H1 (cell line): Measurements from ENCODE around the gene TMEM18. TPM values are rescaled to one million over a fixed set of nuclear protein-coding genes. Genes with fewer than 3 reads are reported as not detected.
"Not testable (repeated sequence)": the region's sequence is repeated elsewhere in the genome, so short reads cannot be mapped to it uniquely, and the experiment has no call there.

Source experiments
- CTCF ChIA-PET: fragments of 300-600 bp; sonication (Branson Sonifier 250); formaldehyde crosslinking; loops from one replicate; lab custom pipeline; 2021; ENCODE audit not compliant: partially characterized antibody; lab: Charles Lee
- POLR2A ChIA-PET: fragments of 300-600 bp; sonication (Branson Sonifier 250); formaldehyde crosslinking; loops from one replicate; lab custom pipeline; 2021; ENCODE audit warnings: inconsistent platforms; ENCODE audit not compliant: partially characterized antibody; lab: Charles Lee
- DNase-seq, 2 experiments: peaks; one replicate each; pipeline versions ENCODE4 v3.0.0 to v3.0.0-alpha.2; 2010 to 2022; ENCODE audit warnings: low spot score in 2 of 2, low read depth in 1 of 2, mixed read lengths in 1 of 2
- FAIRE-seq: peaks from 2 replicates; lab custom pipeline; 2011; peaks lifted over from hg19 to GRCh38; lab: Jason Lieb, UNC
- H2AFZ ChIP-seq: 2 replicates; pipeline ENCODE4 v1.8.1; 2012; ENCODE audit warnings: low read length, inconsistent platforms
- H2AK5ac ChIP-seq: 2 replicates; pipeline ENCODE4 v1.6.1; 2013; ENCODE audit warnings: low read depth, low read length
- H2BK120ac ChIP-seq: replicated peaks from 2 replicates; pipeline ENCODE3; 2013; ENCODE audit warnings: low read depth, low read length, inconsistent platforms
- H2BK12ac ChIP-seq: 2 replicates; pipeline ENCODE4 v1.6.1; 2013; ENCODE audit warnings: low read depth, low read length
- H2BK15ac ChIP-seq: 2 replicates; pipeline ENCODE4 v1.6.1; 2013; ENCODE audit warnings: low read length
- H2BK20ac ChIP-seq: 2 replicates; pipeline ENCODE4 v1.6.1; 2013; ENCODE audit warnings: low read length
- H2BK5ac ChIP-seq: 2 replicates; pipeline ENCODE4 v1.6.1; 2013; ENCODE audit warnings: low read depth, low read length
- H3K14ac ChIP-seq: 2 replicates; pipeline ENCODE4 v1.6.1; 2013; ENCODE audit warnings: inconsistent platforms; ENCODE audit not compliant: insufficient read length
- H3K18ac ChIP-seq: 2 replicates; pipeline ENCODE4 v1.6.1; 2013; ENCODE audit warnings: low read length; ENCODE audit errors: extremely low read depth
- H3K23ac ChIP-seq: 2 replicates; pipeline ENCODE4 v1.6.1; 2013; ENCODE audit warnings: inconsistent platforms; ENCODE audit not compliant: insufficient read length
- H3K23me2 ChIP-seq: 2 replicates; pipeline ENCODE4 v1.6.1; 2013; ENCODE audit warnings: low read depth, low read length
- H3K27ac ChIP-seq: 2 replicates; pipeline ENCODE4 v1.6.1; 2011; ENCODE audit warnings: low read depth, low read length, inconsistent platforms
- H3K27me3 ChIP-seq, 4 experiments: replicated peaks in 1 of 4; 1 replicate in 1 of 4; 2 replicates in 3 of 4; pipeline versions ENCODE4 v1.6.1 to v1.8.1; 2011 to 2013; ENCODE audit warnings: low read length in 3 of 4, mild to moderate bottlenecking in 3 of 4, inconsistent platforms in 2 of 4, mixed read lengths in 2 of 4, moderate library complexity in 1 of 4; ENCODE audit not compliant: control insufficient read depth in 3 of 4, insufficient read depth in 3 of 4; ENCODE audit errors: extremely low read depth in 1 of 4
- H3K36me3 ChIP-seq, 4 experiments: 2 replicates each; pipeline versions ENCODE4 v1.6.1 to v1.8.1; 2011 to 2013; ENCODE audit warnings: mild to moderate bottlenecking in 4 of 4, low read length in 3 of 4, moderate library complexity in 2 of 4, control low read depth in 1 of 4, inconsistent platforms in 1 of 4; ENCODE audit not compliant: insufficient read depth in 4 of 4, control insufficient read depth in 2 of 4
- H3K4ac ChIP-seq: replicated peaks from 2 replicates; pipeline ENCODE3; 2013; ENCODE audit warnings: low read length, low read depth, mixed read lengths, inconsistent platforms; ENCODE audit not compliant: insufficient read length
- H3K4me1 ChIP-seq, 4 experiments: replicated peaks in 1 of 4; 1 replicate in 1 of 4; 2 replicates in 3 of 4; pipeline versions ENCODE4 v1.6.1 to v1.8.1; 2011 to 2013; ENCODE audit warnings: low read length in 3 of 4, inconsistent platforms in 2 of 4, mixed read lengths in 1 of 4; ENCODE audit not compliant: insufficient read depth in 4 of 4, control insufficient read depth in 3 of 4
- H3K4me2 ChIP-seq, 2 experiments: 2 replicates each; pipeline versions ENCODE4 v1.6.1 to v1.8.1; 2011 to 2013; ENCODE audit warnings: low read depth in 2 of 2, low read length in 2 of 2, control low read depth in 1 of 2, inconsistent platforms in 1 of 2, mild to moderate bottlenecking in 1 of 2; ENCODE audit not compliant: insufficient read depth in 1 of 2
- H3K4me3 ChIP-seq, 4 experiments: fragments of 200-600, 300-600 bp in 1 of 4; sonication (generic), shearing (Covaris generic), sonication (Bioruptor Twin) in 1 of 4; 2 replicates each; pipeline versions ENCODE4 v1.5.1 to v1.8.1; 2011 to 2016; ENCODE audit warnings: low read length in 4 of 4, low read depth in 3 of 4, control low read depth in 2 of 4, inconsistent platforms in 2 of 4, mild to moderate bottlenecking in 2 of 4, mixed read lengths in 1 of 4, moderate library complexity in 1 of 4; ENCODE audit not compliant: insufficient read depth in 2 of 4; ENCODE audit errors: extremely low read depth in 1 of 4
- H3K56ac ChIP-seq: replicated peaks from 2 replicates; pipeline ENCODE3; 2013; ENCODE audit warnings: low read depth, mild to moderate bottlenecking, mixed read lengths, low read length, inconsistent platforms; ENCODE audit not compliant: insufficient read length
- H3K79me1 ChIP-seq: 2 replicates; pipeline ENCODE4 v1.6.1; 2013; ENCODE audit warnings: low read depth, low read length, control low read depth
- H3K79me2 ChIP-seq, 2 experiments: 2 replicates each; pipeline versions ENCODE4 v1.6.1 to v1.8.1; 2012 to 2013; ENCODE audit warnings: low read length in 2 of 2, mild to moderate bottlenecking in 2 of 2, inconsistent platforms in 1 of 2; ENCODE audit not compliant: insufficient read depth in 2 of 2, control insufficient read depth in 1 of 2
- H3K9ac ChIP-seq, 4 experiments: replicated peaks in 1 of 4; 1 replicate in 1 of 4; 2 replicates in 3 of 4; pipeline versions ENCODE4 v1.6.1 to v1.8.1; 2011 to 2013; ENCODE audit warnings: low read depth in 3 of 4, low read length in 3 of 4, control low read depth in 2 of 4, mild to moderate bottlenecking in 2 of 4, moderate library complexity in 2 of 4, inconsistent platforms in 1 of 4; ENCODE audit errors: extremely low read depth in 1 of 4
- H3K9me3 ChIP-seq, 2 experiments: 2 replicates each; pipeline versions ENCODE4 v1.6.1 to v1.8.1; 2012 to 2013; ENCODE audit warnings: mild to moderate bottlenecking in 2 of 2, moderate library complexity in 2 of 2, control low read depth in 1 of 2, inconsistent platforms in 1 of 2, low read depth in 1 of 2, low read length in 1 of 2, mixed read lengths in 1 of 2; ENCODE audit not compliant: insufficient read depth in 2 of 2
- H4K20me1 ChIP-seq, 2 experiments: replicated peaks in 1 of 2; 2 replicates each; pipeline versions ENCODE3 to v1.8.1; 2011 to 2013; ENCODE audit warnings: inconsistent platforms in 2 of 2, low read length in 2 of 2, mild to moderate bottlenecking in 1 of 2; ENCODE audit not compliant: insufficient read depth in 2 of 2, control insufficient read depth in 1 of 2
- H4K5ac ChIP-seq: 2 replicates; pipeline ENCODE4 v1.6.1; 2013; ENCODE audit warnings: low read length, low read depth, mixed read lengths, inconsistent platforms; ENCODE audit not compliant: insufficient read length
- H4K8ac ChIP-seq: 2 replicates; pipeline ENCODE4 v1.8.0; 2013; ENCODE audit warnings: mild to moderate bottlenecking, moderate library complexity, low read length, inconsistent platforms; ENCODE audit not compliant: insufficient read depth; ENCODE audit errors: extremely low read depth
- H4K91ac ChIP-seq: replicated peaks from 2 replicates; pipeline ENCODE3; 2013; ENCODE audit warnings: low read length, mixed read lengths, inconsistent platforms; ENCODE audit not compliant: insufficient read length
- CTBP2 ChIP-seq: IDR thresholded peaks from 2 replicates; pipeline ENCODE4 v1.7.0; 2011; ENCODE audit warnings: borderline replicate concordance, mild to moderate bottlenecking, moderate library complexity, mixed read lengths, low read length; ENCODE audit not compliant: insufficient read depth, insufficient read length
- GABPA ChIP-seq: IDR thresholded peaks from 2 replicates; pipeline ENCODE4 v1.6.1; 2011; ENCODE audit warnings: mild to moderate bottlenecking, low read length, moderate library complexity, borderline replicate concordance; ENCODE audit not compliant: insufficient read depth
- MAFK ChIP-seq: IDR thresholded peaks from 2 replicates; pipeline ENCODE4 v1.6.1; 2012; ENCODE audit warnings: low read depth, mild to moderate bottlenecking, improper control_type of control experiment, low read length
- TCF12 ChIP-seq: IDR thresholded peaks from 2 replicates; pipeline ENCODE4 v1.6.1; 2011; ENCODE audit warnings: low read depth, mild to moderate bottlenecking, low read length
- WGBS, 2 experiments: shearing (Covaris generic) in 1 of 2; methylation state at CpG; one replicate each; pipeline versions ENCODE4 v1.1.6 to v1.1.7; 2013 to 2015; ENCODE audit warnings: low lambda C conversion rate in 2 of 2, mixed read lengths in 2 of 2, inconsistent platforms in 1 of 2, low coverage in 1 of 2, missing lambda C conversion rate in 1 of 2; ENCODE audit not compliant: insufficient replicate concordance in 2 of 2, insufficient coverage in 1 of 2, insufficient read length in 1 of 2; ENCODE audit errors: extremely low coverage in 1 of 2, missing lambda C conversion rate in 1 of 2; 5-methylcytosine and 5-hydroxymethylcytosine counted together
- polyA plus RNA-seq, 7 experiments: library from polyadenylated mRNA; depleted of rRNA in 3 of 7; stranded (reverse) in 5 of 7; unstranded in 2 of 7; fragments of >200 nt in 5 of 7; fragments of 200-250 nt in 2 of 7; gene quantifications; 1 replicate in 5 of 7; 2 replicates in 1 of 7; 4 replicates in 1 of 7; pipeline versions ENCODE4 v1.2.1 to v1.2.3, GENCODE V29; 2011 to 2013; ENCODE audit warnings: missing spikeins in 2 of 7, mixed read lengths in 2 of 7
- total RNA-seq: library from RNA; stranded (reverse); fragmentation: NEBNext Ultra II Directional; extraction: Animal tissue kit (Norgen Biotek cat#: 25700); gene quantifications from 2 replicates; pipeline ENCODE4 v1.2.1, GENCODE V29; 2021

Gene TMEM18
- total and polyA plus RNA-seq, 2 of the 8 experiments (the other 6 are each of a cell fraction or from before 2014, with no cell fraction given): 22.4 to 27.1 TPM

- TF ChIP-seq CTBP2: no peak
- no peak for TF ChIP-seq GABPA
- no peak for TF ChIP-seq MAFK
- TF ChIP-seq TCF12: no peak
Observed at GRCh38 chr2:705971-706511, 28.8 kb upstream of the TMEM18 start (continued).

- DNase-seq, H3K4me3 ChIP-seq, H3K4me1 ChIP-seq, H3K27ac ChIP-seq, H3K56ac ChIP-seq, H2AFZ ChIP-seq, H3K18ac ChIP-seq, H3K36me3 ChIP-seq, H3K4ac ChIP-seq, H2BK15ac ChIP-seq, H3K79me2 ChIP-seq, H4K20me1 ChIP-seq, CTCF ChIA-PET, H3K4me2 ChIP-seq, H2BK5ac ChIP-seq, H2BK120ac ChIP-seq, H2BK20ac ChIP-seq, POLR2A ChIA-PET, H3K23ac ChIP-seq, H3K79me1 ChIP-seq, H2AK5ac ChIP-seq, H4K91ac ChIP-seq, FAIRE-seq, H2BK12ac ChIP-seq, H3K9ac ChIP-seq, H4K5ac ChIP-seq, H3K23me2 ChIP-seq, H4K8ac ChIP-seq, H3K9me3 ChIP-seq, H3K27me3 ChIP-seq, H3K14ac ChIP-seq: not testable (repeated sequence)
- WGBS, 2 experiments: 83% methylated on average over 8 of the region's 8 CpGs; no CpG with 5 or more reads in 1 of the 2 experiments
Observed at GRCh38 chr2:702765-703164, 25.6 kb upstream of the TMEM18 start.
